ENCODE data around the gene INKA2. TPM values are rescaled to one million over a fixed set of nuclear protein-coding genes. Genes with fewer than 3 reads are reported as not detected.
A peak's percentile ranks its signal among the peaks of the same experiment; 100 is the strongest.

INKA2 gene
- polyA plus RNA-seq, 1 experiment = 2.7 TPM

DNA sequence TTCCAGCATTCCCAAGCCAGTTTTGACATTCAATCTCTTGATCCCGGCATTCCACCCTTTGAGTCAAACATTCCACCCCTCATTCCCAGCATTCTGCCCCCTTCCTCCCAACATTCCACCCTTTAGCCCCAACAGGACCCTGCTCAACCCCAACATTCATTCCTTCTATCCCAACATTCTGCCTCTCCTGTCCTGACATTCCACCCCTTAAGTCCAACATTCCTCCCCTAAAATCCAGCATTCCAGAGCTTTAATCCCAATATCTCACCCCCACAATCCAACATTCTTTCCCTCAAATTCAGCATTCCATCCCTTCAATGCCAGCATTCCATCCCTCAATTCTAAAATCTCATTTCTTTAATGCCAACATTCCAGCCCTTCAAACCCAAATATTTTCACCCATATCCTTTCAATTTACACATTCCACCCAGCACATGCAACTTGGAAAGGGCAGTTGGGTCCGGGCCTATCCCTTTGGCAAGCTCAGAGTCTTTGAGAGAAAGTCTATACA is 39.4 kb upstream of the INKA2 start:
- TF ChIP-seq, protein P1, sequence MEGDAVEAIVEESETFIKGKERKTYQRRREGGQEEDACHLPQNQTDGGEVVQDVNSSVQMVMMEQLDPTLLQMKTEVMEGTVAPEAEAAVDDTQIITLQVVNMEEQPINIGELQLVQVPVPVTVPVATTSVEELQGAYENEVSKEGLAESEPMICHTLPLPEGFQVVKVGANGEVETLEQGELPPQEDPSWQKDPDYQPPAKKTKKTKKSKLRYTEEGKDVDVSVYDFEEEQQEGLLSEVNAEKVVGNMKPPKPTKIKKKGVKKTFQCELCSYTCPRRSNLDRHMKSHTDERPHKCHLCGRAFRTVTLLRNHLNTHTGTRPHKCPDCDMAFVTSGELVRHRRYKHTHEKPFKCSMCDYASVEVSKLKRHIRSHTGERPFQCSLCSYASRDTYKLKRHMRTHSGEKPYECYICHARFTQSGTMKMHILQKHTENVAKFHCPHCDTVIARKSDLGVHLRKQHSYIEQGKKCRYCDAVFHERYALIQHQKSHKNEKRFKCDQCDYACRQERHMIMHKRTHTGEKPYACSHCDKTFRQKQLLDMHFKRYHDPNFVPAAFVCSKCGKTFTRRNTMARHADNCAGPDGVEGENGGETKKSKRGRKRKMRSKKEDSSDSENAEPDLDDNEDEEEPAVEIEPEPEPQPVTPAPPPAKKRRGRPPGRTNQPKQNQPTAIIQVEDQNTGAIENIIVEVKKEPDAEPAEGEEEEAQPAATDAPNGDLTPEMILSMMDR (IDR thresholded peaks at IDR 0.05; ENCODE audit: low read depth, low read length) = no peak
- CTCF ChIA-PET = no interaction called here
- POLR2A ChIA-PET = no interaction called here
- H3K27ac ChIP-seq (ENCODE audit: low read depth, low read length) = no peak overlapping the region
- H3K27me3 ChIP-seq (ENCODE audit: control insufficient read depth, insufficient read depth, low read length) = peaks cover 2% of the 10 kb centered on the region
- no peak overlapping the region for H3K4me3 ChIP-seq (ENCODE audit: low read depth, low read length)
- no peak for DNase-seq (ENCODE audit: low read depth, low spot score)
- no peaks in the 10 kb centered on the region for H3K9me3 ChIP-seq (ENCODE audit: control insufficient read depth, insufficient read depth, low read length)

DNA sequence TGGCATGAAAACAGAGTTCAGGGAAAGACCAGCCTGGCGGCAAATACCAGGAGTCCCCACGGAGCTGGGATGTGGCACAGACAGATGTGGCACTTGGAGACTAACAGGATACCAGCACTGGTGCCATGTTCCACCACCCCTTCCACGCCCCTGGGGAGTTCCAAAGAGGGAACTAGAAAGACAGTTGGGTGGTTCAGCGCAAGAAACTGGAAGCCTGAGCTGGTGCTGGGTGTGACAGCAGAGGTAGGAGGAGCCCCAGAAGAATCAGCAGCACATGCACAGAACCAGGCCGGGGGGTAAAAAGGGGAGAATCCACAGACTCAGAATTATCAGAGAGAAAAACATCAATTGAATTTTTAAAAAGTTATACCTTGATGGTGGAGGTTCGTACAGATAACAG is 38.9 kb upstream of the INKA2 start:
- TF ChIP-seq, protein P1 (IDR thresholded peaks at IDR 0.05; ENCODE audit: low read depth, low read length) = no peak
- peaks cover 2% of the 10 kb centered on the region for H3K27me3 ChIP-seq (ENCODE audit: control insufficient read depth, insufficient read depth, low read length)
- CTCF ChIA-PET = no interaction called here
- POLR2A ChIA-PET = no interaction called here
- H3K9me3 ChIP-seq (ENCODE audit: control insufficient read depth, insufficient read depth, low read length) = no peaks in the 10 kb centered on the region
- DNase-seq (ENCODE audit: low read depth, low spot score) = no peak
- H3K27ac ChIP-seq (ENCODE audit: low read depth, low read length) = no peak overlapping the region
- H3K4me3 ChIP-seq (ENCODE audit: low read depth, low read length) = no peak overlapping the region

DNA sequence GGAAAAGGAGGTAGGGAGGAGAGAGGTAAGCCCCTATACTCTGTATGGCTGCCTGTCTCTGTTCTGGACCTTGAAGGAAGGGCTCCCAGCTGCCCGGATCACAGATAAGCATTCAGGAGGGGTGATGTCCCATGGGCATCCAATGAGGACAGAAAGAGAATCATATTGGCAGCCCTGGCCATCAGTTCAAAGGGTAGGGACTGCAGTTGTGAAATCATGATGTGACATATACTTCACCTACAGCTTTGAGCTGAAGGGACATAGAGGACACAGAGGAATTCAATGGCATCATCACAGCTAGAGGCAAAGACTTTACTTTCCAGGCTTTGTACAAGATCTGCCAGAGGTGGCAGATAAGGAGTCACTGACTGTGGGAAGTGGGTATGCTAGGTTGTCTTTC is 38.1 kb upstream of the INKA2 start:
- no peak overlapping the region for H3K27ac ChIP-seq (ENCODE audit: low read depth, low read length)
- ChIA-PET CTCF (interaction anchor here (0.7 kb wide), 1 partner anchor 23 kb away, joined by 3 read pairs; no protein-coding TSS in a partner anchor), POLR2A (no interaction called here)
- H3K9me3 ChIP-seq (ENCODE audit: control insufficient read depth, insufficient read depth, low read length) = no peaks in the 10 kb centered on the region
- H3K27me3 ChIP-seq (ENCODE audit: control insufficient read depth, insufficient read depth, low read length) = peaks cover 2% of the 10 kb centered on the region
- TF ChIP-seq, protein P1 (IDR thresholded peaks at IDR 0.05; ENCODE audit: low read depth, low read length) = no peak
- DNase-seq (ENCODE audit: low read depth, low spot score) = no peak
- no peak overlapping the region for H3K4me3 ChIP-seq (ENCODE audit: low read depth, low read length)

DNA sequence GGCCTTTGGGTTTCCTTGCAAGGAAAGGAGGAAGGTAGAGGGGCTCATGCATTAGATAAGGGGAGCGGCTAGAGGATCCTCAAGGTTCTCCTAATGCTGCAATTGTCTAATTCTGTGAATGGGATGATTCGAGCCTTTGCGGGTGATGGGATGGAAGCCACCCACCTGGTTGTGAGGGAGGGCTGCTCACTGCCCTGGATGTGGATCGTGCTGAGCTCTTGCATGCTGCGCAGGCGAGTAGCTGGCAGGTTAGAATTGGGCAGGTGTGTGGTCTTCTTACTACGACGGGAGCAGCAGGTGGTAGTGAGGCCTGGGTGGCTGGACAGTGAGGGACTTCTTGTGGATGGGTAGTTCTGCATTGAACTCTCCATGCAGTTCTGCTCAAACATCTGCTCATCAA is 37.7 kb upstream of the INKA2 start:
- ChIA-PET POLR2A (no interaction called here), CTCF (interaction anchor here (0.7 kb wide), 1 partner anchor 22 kb away, joined by 3 read pairs; no protein-coding TSS in a partner anchor)
- no peaks in the 10 kb centered on the region for H3K9me3 ChIP-seq (ENCODE audit: control insufficient read depth, insufficient read depth, low read length)
- no peak for DNase-seq (ENCODE audit: low read depth, low spot score)
- TF ChIP-seq, protein P1 (IDR thresholded peaks at IDR 0.05; ENCODE audit: low read depth, low read length) = no peak
- H3K27ac ChIP-seq (ENCODE audit: low read depth, low read length) = no peak overlapping the region
- no peaks in the 10 kb centered on the region for H3K27me3 ChIP-seq (ENCODE audit: control insufficient read depth, insufficient read depth, low read length)
- no peak overlapping the region for H3K4me3 ChIP-seq (ENCODE audit: low read depth, low read length)

DNA sequence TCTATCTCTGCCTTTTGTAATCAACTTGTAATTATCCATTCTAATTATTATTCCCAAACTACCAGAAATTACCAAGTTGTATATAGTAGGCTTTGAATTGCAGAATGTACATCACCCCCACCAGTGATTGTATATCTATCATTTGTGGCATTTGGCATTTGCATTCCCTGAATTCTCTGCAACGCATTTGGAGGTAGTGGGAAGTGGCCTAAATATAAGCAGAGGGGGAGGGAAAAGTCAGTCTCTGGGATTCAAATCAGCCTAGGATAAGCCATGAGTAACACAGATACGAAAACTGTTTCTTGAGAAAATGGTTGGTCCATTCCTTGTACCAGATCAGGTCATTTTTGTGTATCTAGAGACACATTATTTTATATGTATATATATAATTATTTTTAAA is 37.2 kb upstream of the INKA2 start:
- TF ChIP-seq, protein P1 (IDR thresholded peaks at IDR 0.05; ENCODE audit: low read depth, low read length) = no peak
- H3K4me3 ChIP-seq (ENCODE audit: low read depth, low read length) = no peak overlapping the region
- ChIA-PET CTCF (no interaction called here), POLR2A (no interaction called here)
- no peaks in the 10 kb centered on the region for H3K9me3 ChIP-seq (ENCODE audit: control insufficient read depth, insufficient read depth, low read length)
- no peak overlapping the region for H3K27ac ChIP-seq (ENCODE audit: low read depth, low read length)
- DNase-seq (ENCODE audit: low read depth, low spot score) = peak; percentile 6
- no peaks in the 10 kb centered on the region for H3K27me3 ChIP-seq (ENCODE audit: control insufficient read depth, insufficient read depth, low read length)
